IPS-NIHi7 (cell line): ENCODE data around the gene CACNA2D4.
"Not testable (repeated sequence)": the region's sequence is repeated elsewhere in the genome, so short reads cannot be mapped to it uniquely, and the experiment has no call there.

Experiments
- DNase-seq: peaks from one replicate; pipeline ENCODE4 v3.0.0; 2012; ENCODE audit warnings: mixed read lengths; ENCODE audit errors: extremely low spot score

Gene CACNA2D4

DNA sequence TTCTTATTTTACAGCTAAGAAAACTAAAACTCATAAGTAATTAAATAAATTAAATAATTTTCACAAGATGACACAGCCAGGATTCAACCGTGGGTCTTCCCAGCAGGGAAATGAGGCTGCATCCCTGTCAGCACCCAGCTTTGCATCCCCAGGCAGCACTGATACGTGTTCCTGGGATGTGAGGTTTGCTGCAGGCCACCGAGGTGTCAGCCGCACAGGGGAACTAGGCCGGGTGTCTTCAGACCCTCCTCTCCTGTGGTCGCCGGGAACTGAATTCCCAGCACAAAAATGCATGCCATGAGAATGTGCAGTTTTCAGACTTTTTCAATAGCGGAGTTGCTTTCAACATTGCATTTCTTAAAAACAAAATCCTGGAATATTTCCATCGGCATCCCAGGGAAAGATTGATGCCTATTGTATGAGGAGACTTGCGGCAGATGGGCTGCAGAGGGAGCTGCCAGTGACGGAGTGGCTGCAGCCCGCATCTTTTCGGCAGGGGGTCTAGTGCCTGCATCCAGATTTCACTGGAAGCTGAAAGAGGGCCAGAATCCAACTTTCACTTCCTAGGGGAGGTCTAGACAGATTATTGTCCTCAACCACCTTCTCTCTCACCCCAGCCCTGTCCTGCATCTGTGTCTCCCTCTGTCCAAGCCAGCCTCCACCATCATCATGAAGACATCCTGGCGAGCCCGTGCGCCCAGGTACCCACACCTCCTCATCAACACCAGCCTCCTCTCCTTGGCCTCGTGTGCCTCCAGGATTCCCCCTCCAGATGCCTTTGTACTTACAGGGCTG is 85.5 kb downstream of the CACNA2D4 start:
- no peak for DNase-seq

DNA sequence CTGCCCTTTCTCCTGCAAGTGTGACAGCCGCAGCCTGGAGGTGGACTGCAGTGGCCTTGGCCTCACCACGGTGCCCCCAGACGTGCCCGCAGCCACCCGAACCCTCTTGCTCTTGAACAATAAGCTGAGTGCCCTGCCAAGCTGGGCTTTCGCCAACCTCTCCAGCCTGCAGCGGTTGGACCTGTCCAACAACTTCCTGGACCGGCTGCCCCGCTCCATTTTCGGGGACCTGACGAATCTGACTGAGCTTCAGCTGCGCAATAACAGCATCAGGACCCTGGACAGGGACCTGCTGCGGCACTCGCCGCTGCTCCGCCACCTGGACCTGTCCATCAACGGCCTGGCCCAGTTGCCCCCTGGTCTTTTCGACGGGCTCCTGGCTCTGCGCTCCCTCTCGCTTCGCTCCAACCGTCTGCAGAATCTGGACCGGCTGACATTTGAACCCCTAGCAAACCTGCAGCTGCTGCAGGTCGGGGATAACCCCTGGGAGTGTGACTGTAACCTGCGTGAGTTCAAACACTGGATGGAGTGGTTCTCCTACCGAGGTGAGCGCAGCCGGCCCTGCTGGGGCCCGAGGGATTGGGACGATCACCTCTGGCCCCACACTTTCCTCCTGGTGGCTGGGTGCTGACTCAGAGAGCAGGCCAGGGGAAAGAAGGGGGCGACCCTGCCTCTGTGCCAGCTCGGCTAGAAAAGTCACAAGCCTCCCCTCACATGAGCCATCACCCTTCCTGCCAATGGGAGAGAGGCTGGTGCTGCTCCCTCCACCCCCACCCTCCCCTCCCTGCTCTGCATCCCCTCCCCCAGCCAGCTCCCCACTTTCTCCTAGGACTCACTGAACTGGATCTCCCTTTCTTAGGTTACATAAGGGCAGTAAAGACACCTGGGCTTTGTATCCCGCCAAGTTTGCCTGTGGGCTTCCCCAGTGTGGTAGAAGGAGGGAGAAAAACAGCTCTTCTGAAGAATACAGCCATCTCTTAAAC is 87.2 kb downstream of the CACNA2D4 start:
- DNase-seq: peak; percentile 96

DNA sequence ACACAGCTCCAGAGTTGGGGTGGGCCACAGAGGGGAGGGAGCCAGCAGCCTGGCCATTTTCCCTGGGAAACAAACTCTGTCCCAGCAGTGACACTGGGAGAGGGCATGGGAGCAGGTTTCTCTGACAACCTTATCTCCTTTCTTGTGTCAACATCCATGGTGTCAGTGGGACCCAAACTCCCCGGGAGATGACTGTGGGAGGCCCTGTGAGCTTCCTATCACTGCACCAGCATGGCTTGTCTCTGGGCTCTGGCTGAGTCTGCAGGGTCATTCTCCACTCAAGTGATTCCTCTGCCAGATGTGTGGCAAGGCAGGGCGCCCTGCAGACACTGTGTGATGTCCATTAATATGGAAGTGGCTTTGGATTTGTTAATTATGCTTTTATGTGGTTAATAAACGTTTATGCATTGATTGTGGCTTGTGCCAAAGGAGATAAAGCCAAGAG is 88.0 kb downstream of the CACNA2D4 start:
- no peak for DNase-seq

DNA sequence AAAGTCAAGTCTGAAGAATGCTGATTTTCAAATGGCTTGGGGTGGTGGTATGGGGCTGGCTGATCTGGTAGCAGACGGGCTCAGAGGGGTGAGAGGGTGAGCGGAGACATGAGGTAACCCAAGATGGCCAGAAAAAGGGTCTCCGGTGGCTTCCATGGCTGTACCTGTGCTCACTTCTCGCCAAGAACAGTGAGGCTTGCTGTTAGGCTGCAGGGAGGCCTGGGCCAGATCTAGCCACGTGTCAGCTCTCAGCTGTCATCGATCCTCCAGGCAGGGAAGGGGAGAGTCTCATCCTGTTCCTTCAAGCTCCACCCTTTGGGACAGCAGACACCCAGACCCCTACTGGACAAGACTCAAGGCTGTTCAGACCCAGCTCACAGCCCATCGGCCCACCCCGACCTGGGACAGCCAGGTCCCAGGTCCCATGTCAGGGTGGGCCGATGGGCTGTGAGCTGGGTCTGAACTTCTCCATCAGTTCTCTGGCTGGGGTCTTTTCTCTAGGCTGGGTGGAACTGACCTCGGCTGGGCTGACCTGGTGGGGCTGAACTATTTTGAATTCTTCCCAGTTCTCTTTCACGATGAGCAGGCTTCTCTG is 89.0 kb downstream of the CACNA2D4 start:
- DNase-seq: no peak

DNA sequence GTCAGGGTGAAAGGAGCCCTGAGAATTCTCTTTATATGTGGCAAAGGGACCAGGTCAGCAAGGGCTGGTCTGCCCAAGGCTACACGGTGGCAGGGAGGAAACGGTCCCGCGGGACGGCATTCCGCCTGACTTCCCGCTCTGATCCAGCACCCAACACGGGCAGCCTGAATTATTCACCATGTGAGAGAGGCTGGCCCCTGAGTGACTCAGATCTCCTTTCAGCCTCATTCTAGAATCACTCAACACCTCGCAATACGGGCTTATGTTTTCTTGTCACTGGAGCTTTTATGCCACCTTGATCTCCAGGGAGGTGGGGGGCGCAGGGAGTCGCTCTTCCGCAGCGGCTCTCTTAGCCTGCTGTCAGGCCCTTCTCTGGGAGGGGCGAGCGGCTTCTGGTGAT is 89.6 kb downstream of the CACNA2D4 start:
- no peak for DNase-seq

DNA sequence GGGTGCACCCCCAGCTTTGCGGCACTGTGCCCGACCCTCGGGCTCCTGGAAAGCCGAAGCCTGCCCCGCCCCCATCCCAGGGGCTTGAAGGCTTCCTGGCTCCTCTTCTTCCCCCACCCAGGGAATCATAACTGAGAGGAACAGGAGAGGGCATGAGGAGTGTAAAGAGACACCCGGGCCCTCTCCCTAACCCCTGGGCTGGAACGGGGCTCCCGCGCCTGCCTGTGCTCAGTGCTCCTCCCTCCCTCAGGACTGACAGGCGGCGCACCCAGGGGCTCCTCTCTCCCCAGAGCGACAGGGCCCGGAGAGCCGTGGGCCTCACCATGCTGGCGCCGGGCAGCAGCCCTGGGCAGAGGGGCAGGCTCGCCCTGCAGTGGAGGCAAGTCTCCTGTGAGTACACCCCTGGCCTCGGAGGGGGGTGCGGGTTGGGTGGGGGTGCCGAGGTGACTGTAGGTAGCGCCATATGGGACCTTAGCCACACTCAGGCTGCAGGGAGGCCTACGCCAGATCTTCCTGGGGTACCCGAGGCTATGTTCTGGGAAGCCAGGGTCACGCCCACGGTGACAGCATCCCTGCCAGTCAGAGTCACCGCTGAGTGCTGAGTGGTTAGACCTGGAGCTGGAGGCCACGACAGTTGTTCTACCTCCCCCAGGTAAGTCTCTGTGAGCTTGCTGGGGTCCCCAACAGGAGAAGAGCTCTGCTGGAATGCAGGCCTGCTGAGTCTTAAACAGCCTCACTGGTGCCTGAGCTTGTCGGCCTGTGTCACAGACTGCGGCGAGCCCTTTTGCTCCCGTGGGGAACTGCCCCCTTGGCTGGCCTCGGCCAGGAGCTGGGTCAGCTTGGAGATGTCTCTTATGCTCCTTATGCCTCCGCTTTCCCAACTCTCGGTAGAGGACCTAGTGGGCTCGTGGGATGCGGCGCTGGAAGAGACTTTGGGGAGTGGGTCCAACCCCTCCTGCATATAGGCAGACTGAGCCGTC is 90.3 kb downstream of the CACNA2D4 start:
- DNase-seq: no peak

DNA sequence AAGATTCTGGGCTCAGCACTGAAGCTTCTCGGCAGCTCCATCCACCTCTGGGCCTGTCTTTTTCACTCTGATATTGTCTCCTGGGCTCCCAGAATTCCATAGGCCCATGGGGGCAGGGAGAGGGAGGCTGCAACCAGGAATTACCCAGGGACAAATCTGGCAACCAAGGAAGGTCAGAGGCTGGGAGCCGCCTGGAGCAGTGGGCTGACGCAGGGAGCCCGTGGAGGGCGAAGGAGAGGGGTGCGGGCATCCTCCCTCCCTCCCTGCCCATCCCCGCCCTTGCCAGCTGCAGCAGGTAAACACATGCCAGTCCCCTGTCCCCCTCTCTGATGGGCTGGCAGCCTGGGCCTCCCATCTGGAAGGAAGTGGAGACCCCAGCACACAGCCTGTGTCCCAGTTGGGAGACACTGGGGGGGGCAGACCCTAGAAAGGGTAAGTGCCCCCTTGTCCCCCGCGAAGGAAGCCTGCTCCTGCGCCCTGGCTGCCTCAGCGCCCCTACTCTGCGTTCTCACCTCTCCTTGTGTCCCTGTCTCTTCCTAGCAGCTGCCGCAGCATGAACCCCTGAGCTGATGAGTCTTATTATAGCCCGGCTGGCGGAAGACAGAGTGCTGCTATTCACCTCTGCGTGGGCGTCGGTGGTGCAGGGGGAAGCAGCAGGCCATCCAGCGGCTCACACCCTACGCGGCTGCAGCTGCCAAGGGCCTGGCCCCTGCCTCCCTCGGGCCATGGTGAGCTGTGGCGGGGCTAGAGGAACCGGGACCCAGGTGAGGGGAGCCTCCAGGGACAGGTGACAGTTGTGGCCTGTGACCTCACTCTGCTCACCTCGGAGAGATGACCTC is 91.4 kb downstream of the CACNA2D4 start:
- DNase-seq: no peak

DNA sequence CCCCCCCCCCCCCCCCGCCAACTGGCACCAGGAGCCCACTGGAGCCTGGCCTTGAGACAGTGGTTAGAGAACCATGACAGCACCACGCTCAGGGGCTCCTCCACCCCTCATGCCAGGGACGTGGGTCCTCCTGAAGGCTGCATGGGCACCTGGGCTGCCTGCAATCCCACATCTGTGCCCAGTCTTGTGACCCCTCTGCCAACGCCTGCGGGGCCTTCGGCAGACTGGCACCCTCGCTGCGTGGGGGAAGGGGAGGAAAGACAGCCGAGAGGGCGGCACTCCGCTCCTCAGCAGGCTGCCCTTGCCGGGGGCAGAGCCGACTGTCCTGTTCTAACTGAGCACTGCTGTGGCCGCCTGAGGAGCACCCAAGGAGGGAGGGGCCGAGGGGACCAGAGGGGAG is 92.1 kb downstream of the CACNA2D4 start:
- DNase-seq: no peak

DNA sequence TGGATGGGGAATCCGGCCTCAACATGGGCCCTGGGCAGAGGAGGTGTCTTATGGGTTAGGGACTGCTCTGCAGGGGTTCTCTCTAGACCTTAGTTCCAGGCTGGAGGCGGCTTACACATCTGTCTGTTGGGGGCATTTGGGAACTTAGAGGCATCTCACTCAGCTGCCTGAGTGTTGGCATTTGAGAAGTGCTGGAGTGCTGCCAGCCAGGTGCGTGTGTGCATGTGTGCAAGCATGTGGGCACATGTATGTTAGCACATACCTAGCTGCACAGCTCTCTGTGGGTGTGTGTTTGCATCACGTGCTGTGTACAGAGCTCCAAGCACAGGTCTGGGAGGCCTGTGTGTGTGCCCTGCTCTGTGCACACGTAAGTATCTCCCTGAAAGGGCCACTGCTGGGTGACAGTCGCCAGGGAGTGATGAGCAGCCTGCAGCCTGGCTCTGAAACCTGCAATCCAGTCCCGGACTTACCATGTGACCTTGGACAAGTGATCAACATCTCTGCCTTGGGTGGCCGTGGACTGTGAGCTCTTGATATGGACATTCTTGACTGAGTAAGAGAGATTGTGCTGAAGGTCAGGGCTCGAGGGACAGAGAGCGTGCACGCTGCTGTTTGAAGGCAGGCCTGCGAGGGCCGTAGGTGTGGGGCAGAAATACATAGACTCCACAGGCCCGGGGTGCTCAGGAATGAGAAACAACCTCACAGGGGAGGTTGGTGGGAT is 92.9 kb downstream of the CACNA2D4 start:
- no peak for DNase-seq

DNA sequence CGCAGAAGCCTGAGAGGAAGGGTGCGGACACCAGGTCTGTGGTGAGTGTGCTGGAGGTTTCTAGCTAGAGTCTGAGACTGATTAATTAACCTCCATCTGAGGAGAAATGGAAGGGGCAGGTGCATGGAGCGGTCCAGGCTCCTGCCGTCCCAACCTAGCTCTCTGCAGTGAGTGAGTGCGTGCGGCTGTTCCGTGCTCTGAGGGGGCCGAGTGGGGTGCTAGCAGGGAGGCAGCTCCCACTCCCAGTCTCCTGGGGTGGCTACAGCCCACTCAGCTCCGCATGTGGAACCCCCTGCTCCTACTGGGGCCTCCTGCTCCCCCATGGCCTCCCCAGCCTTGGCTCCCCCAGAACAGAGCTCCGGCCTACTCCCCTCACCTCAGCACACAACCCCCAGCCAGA is 95.2 kb downstream of the CACNA2D4 start:
- no peak for DNase-seq

DNA sequence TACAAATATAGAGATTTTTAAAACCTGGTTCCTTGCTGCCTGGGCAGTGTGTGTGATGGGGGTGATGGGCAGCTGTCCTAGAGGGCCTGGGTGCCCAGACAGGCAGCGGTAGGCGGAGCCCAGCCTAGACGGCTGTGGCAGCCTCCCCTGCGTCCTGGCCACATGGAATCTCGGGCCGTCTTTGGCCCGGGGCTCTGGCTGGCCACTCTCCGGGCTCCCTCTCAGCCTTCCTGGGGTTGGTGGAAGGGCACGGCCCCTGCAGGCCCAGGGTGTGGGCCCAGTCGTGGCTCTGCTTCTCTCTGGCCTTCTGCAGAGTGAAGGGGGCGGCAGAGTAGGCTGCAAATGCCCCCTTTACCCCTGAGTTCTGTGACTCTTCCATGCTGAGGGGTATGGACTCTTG is 95.8 kb downstream of the CACNA2D4 start:
- no peak for DNase-seq

DNA sequence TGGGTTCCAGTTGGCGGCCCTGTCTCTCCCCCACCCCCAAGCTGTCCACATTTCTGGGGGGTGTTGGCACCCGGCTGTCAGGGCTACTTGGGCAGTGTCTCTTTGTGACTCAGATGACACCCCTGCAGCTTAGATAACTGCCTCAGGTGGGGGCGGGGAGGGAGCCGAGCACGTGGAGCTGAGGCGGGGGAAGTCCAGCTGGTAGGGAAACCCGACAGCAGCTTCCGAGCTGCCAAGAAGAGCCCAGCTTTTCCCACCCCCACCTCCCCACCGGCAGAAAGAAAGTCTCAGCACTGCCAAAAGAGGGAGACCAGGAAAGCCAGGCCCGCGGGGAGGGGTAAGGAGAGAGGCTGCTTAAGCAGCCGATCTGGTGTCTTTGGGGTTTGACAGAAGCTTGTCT is 96.6 kb downstream of the CACNA2D4 start:
- no peak for DNase-seq

DNA sequence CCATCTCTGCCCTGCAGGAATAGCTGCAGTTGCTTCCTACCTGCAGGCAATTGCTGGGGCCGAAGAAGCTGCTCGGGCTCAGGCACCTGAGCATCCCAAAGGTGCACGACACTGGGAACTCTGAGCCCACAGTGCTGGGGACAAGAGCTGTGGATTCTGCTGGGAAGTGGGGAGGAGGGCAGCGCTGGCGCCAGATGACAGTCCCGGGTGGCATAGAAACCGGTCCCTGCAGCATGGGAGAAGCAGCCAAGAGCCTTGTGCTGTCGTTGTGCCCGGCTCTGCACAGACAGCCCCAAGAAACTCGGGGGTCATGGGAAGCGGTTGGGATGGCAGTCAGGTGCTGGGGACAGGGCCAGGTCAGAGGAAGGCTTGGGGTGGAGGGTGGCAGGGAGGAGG is 97.6 kb downstream of the CACNA2D4 start:
- DNase-seq: no peak

DNA sequence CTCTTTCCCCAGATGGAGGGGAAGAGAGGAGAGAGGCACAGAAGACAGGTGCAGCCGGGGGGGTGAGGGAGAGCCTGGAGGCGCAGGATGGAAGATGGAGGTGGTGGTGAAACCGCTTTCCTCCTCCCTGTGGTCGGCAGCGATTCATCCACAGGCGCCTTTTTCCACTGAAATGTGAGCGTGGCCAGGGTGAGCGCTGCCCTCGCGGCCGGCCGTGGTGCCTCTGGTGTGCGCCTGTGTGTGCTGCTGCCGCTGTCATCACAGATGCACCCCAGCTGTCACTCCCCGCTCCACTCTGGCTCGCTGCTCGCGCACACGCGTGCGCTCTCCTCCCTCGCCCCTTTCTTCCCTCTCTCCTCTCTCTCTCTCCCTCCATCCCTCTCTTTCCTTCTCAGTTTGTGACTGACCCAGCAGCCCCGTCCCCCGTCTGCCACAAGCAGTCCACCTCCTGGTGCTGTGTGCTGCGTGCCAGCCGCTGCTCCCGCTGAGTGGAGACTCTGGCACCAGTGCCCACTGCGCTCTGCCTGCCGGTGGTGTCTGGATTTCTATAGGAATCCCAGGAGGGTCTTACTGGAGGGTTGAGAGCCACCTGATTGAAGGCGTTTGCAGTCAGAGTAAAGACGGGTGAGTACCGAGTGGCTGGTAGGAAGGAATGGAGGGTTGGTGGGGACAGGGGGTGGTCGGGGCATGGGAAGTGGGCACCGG is 98.1 kb downstream of the CACNA2D4 start, which contains the start of gene LRTM2:
LRTM2 (plus strand) TSS at position 375 of the 705 bp plus-strand sequence. CDS start 7,584 bp downstream, outside the sequence.
- no peak for DNase-seq

DNA sequence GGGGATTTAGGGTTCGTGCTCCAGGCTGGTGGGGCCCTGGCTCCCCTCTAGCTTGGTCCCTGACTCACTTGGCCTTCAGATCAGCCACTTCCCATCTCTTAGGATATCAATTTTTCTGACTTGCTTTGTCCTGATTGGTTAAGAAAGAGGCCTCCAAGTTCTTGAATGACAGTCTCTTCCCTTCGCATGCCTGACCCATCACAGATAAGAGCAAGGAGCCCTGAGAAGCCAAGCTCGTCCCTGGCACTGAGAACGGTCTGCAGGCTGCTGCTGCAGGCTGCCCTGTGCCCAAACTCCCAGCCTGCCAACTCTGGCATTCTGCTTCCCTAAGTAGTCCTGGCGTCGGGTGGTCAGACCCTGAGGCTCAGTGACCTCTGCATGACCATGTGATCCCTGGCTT is 98.9 kb downstream of the CACNA2D4 start:
- no peak for DNase-seq

DNA sequence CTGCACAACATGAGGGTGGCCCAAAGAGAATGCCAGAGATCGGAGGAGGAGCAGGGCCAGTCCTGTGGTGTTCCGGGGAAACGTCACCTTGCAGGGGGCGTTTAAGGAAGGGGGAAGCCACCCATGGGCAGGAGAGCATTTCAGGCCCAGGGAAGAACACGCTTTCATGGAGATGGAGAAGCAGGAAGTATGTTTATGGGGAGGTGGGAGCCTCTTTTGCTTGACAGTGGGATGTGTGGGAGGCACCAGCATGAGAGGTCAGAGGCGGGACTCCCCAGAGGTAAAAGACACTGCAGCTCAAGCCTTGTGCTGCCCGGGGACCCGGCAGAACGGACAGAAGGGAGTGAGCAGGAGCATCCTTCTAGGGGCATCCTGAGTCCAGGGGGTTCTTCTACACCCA is 99.4 kb downstream of the CACNA2D4 start:
- no peak for DNase-seq

DNA sequence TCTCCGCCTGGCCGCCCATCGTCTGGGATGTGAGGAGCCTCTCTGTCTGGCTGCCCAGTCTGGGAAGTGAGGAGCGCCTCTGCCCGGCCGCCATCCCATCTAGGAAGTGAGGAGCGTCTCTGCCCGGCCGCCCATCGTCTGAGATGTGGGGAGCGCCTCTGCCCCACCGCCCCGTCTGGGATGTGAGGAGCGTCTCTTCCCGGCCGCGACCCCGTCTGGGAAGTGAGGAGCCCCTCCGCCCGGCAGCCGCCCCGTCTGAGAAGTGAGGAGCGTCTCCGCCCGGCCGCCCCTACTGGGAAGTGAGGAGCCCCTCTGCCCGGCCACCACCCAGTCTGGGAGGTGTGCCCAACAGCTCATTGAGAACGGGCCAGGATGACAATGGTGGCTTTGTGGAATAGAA is 100.5 kb downstream of the CACNA2D4 start:
- not testable (repeated sequence) for DNase-seq

DNA sequence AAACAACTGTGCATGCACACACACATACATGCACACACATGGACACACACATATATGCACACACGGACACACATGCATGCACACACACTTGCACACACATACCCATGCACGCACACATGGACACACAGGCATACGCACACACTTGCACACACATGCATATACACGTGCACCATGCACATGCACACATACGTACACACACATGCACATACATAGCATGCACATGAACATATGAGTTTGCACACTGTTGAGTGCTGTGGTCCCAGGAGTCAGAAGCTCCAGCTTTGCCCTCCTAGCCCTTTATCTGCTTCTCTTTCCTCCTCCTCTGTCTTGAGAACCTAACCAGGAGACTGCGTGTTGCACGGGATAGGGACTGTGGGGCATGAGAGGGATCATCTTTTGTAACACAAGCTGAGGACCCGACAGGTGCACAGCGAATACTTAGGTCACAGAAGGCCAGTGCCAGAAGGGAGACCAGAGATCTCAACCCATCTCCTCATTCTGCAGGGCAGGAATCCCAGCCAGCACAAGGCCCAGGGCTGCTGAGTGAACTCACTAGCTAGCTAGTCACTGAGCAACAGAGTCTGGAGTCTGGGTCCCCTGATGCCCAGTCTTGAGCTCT is 101.6 kb downstream of the CACNA2D4 start:
- DNase-seq: no peak
